BLaER1 treated with 17β-estradiol and CSF1 and Interleukin-3, amounts not matched to agents 10 nM and 100 nM (cell line): ENCODE results near the gene PRPF18.
"Not testable (repeated sequence)": the region's sequence is repeated elsewhere in the genome, so short reads cannot be mapped to it uniquely, and the experiment has no call there.

Experiments
- H3K27ac ChIP-seq, 11 experiments: shearing (Covaris generic); formaldehyde crosslinking; 2 replicates each; pipeline ENCODE4 v1.8.1; 2022
- H3K27me3 ChIP-seq, 11 experiments: shearing (Covaris generic); formaldehyde crosslinking; 2 replicates each; pipeline ENCODE4 v1.8.1; 2022
- H3K36me3 ChIP-seq, 11 experiments: shearing (Covaris generic); formaldehyde crosslinking; 2 replicates each; pipeline ENCODE4 v1.8.1; 2022
- H3K4me1 ChIP-seq, 10 experiments: shearing (Covaris generic); formaldehyde crosslinking; 2 replicates each; pipeline ENCODE4 v1.8.1; 2022
- H3K4me2 ChIP-seq, 11 experiments: shearing (Covaris generic); formaldehyde crosslinking; 2 replicates each; pipeline ENCODE4 v1.8.1; 2022
- H3K4me3 ChIP-seq, 10 experiments: shearing (Covaris generic); formaldehyde crosslinking; 2 replicates each; pipeline ENCODE4 v1.8.1; 2022
- H3K9ac ChIP-seq, 11 experiments: shearing (Covaris generic); formaldehyde crosslinking; 2 replicates each; pipeline ENCODE4 v1.8.1; 2022
- H3K9me3 ChIP-seq, 11 experiments: shearing (Covaris generic); formaldehyde crosslinking; replicated peaks in 1 of 11; 2 replicates each; pipeline ENCODE4 v1.8.1; 2022
- H4K20me1 ChIP-seq, 11 experiments: shearing (Covaris generic); formaldehyde crosslinking; 2 replicates each; pipeline ENCODE4 v1.8.1; 2022
- Cebpa-rat ChIP-seq, 11 experiments: shearing (Covaris generic); IDR thresholded peaks; 2 replicates each; pipeline ENCODE4 v1.8.1; 2022

The PRPF18 gene

GRCh38 chr10:13586676-13587355 is at the start of gene PRPF18:
Gene PRPF18, plus strand, starts transcription at chr10:13586965. Its CDS starts 122 bp downstream, at chr10:13587087.
- peaks cover 12 to 21% (median 15%) of the 10 kb centered on the region in 10 experiments for H3K4me1 ChIP-seq
- no peak for TF ChIP-seq Cebpa-rat (IDR thresholded peaks at IDR 0.05)
- peak within 1 kb of the TSS; percentile 91 to 100 (median 97) for H3K4me2 ChIP-seq
- H3K27me3 ChIP-seq: no peaks in the 10 kb centered on the region
- peak within 1 kb of the TSS; percentile 68 to 87 (median 82) for H3K9ac ChIP-seq
- H3K4me3 ChIP-seq: peak within 1 kb of the TSS; percentile 80 to 97 (median 91)
- H3K9me3 ChIP-seq: no peaks in the 10 kb centered on the region
- peaks cover 4 to 12% (median 6%) of the 10 kb centered on the region in 11 experiments; a peak in 21 of 22 replicates for H3K36me3 ChIP-seq
- peaks cover 0 to 45% (median 21%) of the 10 kb centered on the region in 11 experiments; a peak in 16 of 22 replicates for H4K20me1 ChIP-seq
- peak within 1 kb of the TSS; percentile 58 to 79 (median 71); a peak in 21 of 22 replicates for H3K27ac ChIP-seq

- H3K27ac ChIP-seq, H3K27me3 ChIP-seq: not testable (repeated sequence)
Measured at GRCh38 chr10:13537985-13538384, 48.8 kb upstream of the PRPF18 start.

GRCh38 chr10:13542533-13542932 is 44.2 kb upstream of the PRPF18 start:
- H3K4me1 ChIP-seq: no peaks in the 10 kb centered on the region
- H3K27me3 ChIP-seq: no peaks in the 10 kb centered on the region
- peaks cover 0 to 9% (median 4%) of the 10 kb centered on the region in 11 experiments; a peak in 7 of 22 replicates for H3K9me3 ChIP-seq
- TF ChIP-seq Cebpa-rat (IDR thresholded peaks at IDR 0.05): no peak
- H3K27ac ChIP-seq: no peak overlapping the region
- H3K9ac ChIP-seq: no peak overlapping the region
- H3K4me2 ChIP-seq: no peak overlapping the region
- no peaks in the 10 kb centered on the region for H3K36me3 ChIP-seq
- H4K20me1 ChIP-seq: no peaks in the 10 kb centered on the region
- H3K4me3 ChIP-seq: no peak overlapping the region

More at GRCh38 chr10:13537985-13538384, 48.8 kb upstream of the PRPF18 start:
- not testable (repeated sequence) for H3K4me3 ChIP-seq, H3K36me3 ChIP-seq, H3K4me2 ChIP-seq, H3K9ac ChIP-seq, H4K20me1 ChIP-seq, H3K9me3 ChIP-seq, H3K4me1 ChIP-seq

GRCh38 chr10:13550802-13551201 is 36.0 kb upstream of the PRPF18 start:
- Histone ChIP-seq H3K27me3 (no peaks in the 10 kb centered on the region), H3K4me1 (no peaks in the 10 kb centered on the region), H3K9ac (no peak overlapping the region), H3K36me3 (no peaks in the 10 kb centered on the region), H3K4me2 (no peak overlapping the region), H4K20me1 (no peaks in the 10 kb centered on the region), H3K27ac (no peak overlapping the region), H3K9me3 (peaks cover 16 to 31% (median 25%) of the 10 kb centered on the region in 11 experiments), H3K4me3 (no peak overlapping the region)
- TF ChIP-seq Cebpa-rat (IDR thresholded peaks at IDR 0.05): no peak

GRCh38 chr10:13555884-13556510 is 30.8 kb upstream of the PRPF18 start:
- peaks cover 0 to 8% (median 3%) of the 10 kb centered on the region in 11 experiments; a peak in 16 of 22 replicates for H3K9me3 ChIP-seq
- H3K27me3 ChIP-seq: no peaks in the 10 kb centered on the region; a peak in 1 of 22 replicates
- peak overlapping the region in 5 of 11 experiments; percentile 4 to 45 (median 17); a peak in 5 of 22 replicates for H3K4me2 ChIP-seq
- TF ChIP-seq Cebpa-rat (IDR thresholded peaks at IDR 0.05): no peak
- no peak overlapping the region; a peak in 1 of 22 replicates for H3K27ac ChIP-seq
- H3K36me3 ChIP-seq: no peaks in the 10 kb centered on the region
- no peaks in the 10 kb centered on the region for H4K20me1 ChIP-seq
- no peak overlapping the region for H3K4me3 ChIP-seq
- peaks cover 0 to 16% (median 9%) of the 10 kb centered on the region in 10 experiments; a peak in 12 of 20 replicates for H3K4me1 ChIP-seq
- H3K9ac ChIP-seq: no peak overlapping the region

GRCh38 chr10:13559124-13559700 is 27.6 kb upstream of the PRPF18 start:
- Histone ChIP-seq H3K4me2 (no peak overlapping the region), H3K9ac (no peak overlapping the region), H3K27ac (no peak overlapping the region), H3K9me3 (peaks cover 0 to 10% (median 2%) of the 10 kb centered on the region in 11 experiments; a peak in 6 of 22 replicates), H3K36me3 (no peaks in the 10 kb centered on the region), H3K4me3 (no peak overlapping the region), H3K4me1 (peaks cover 13 to 22% (median 16%) of the 10 kb centered on the region in 10 experiments; a peak in 19 of 20 replicates), H4K20me1 (no peaks in the 10 kb centered on the region), H3K27me3 (no peaks in the 10 kb centered on the region; a peak in 1 of 22 replicates)
- no peak for TF ChIP-seq Cebpa-rat (IDR thresholded peaks at IDR 0.05)

- no peaks in the 10 kb centered on the region for H4K20me1 ChIP-seq
- H3K27ac ChIP-seq: no peak overlapping the region
- H3K4me2 ChIP-seq: no peak overlapping the region
- no peak overlapping the region for H3K9ac ChIP-seq
- no peak overlapping the region for H3K4me3 ChIP-seq
- no peak for TF ChIP-seq Cebpa-rat (IDR thresholded peaks at IDR 0.05)
- peaks cover 0 to 18% (median 6%) of the 10 kb centered on the region in 11 experiments; a peak in 8 of 22 replicates for H3K9me3 ChIP-seq
- H3K36me3 ChIP-seq: no peaks in the 10 kb centered on the region
- H3K4me1 ChIP-seq: peaks cover 13 to 23% (median 18%) of the 10 kb centered on the region in 10 experiments; a peak in 19 of 20 replicates
- no peaks in the 10 kb centered on the region; a peak in 1 of 22 replicates for H3K27me3 ChIP-seq
Measured at GRCh38 chr10:13560597-13560996, 26.2 kb upstream of the PRPF18 start.

GRCh38 chr10:13563481-13564445 is 23.0 kb upstream of the PRPF18 start:
- no peak overlapping the region for H3K9ac ChIP-seq
- peaks cover 10 to 20% (median 15%) of the 10 kb centered on the region in 10 experiments; a peak in 18 of 20 replicates for H3K4me1 ChIP-seq
- peak in 2 of 11 experiments; percentile 31 to 74; a peak in 3 of 22 replicates for TF ChIP-seq Cebpa-rat (IDR thresholded peaks at IDR 0.05)
- H4K20me1 ChIP-seq: no peaks in the 10 kb centered on the region
- no peaks in the 10 kb centered on the region for H3K27me3 ChIP-seq
- H3K27ac ChIP-seq: peak overlapping the region in 1 of 11 experiments; percentile 18; a peak in 1 of 22 replicates
- H3K36me3 ChIP-seq: no peaks in the 10 kb centered on the region
- no peak overlapping the region for H3K4me3 ChIP-seq
- H3K9me3 ChIP-seq: peaks cover 0 to 11% (median 6%) of the 10 kb centered on the region in 11 experiments; a peak in 7 of 22 replicates
- H3K4me2 ChIP-seq: peak overlapping the region in 7 of 11 experiments; percentile 1 to 35 (median 25); a peak in 8 of 22 replicates
